Measurements from ENCODE around the gene HTRA2.

Gene HTRA2

DNA sequence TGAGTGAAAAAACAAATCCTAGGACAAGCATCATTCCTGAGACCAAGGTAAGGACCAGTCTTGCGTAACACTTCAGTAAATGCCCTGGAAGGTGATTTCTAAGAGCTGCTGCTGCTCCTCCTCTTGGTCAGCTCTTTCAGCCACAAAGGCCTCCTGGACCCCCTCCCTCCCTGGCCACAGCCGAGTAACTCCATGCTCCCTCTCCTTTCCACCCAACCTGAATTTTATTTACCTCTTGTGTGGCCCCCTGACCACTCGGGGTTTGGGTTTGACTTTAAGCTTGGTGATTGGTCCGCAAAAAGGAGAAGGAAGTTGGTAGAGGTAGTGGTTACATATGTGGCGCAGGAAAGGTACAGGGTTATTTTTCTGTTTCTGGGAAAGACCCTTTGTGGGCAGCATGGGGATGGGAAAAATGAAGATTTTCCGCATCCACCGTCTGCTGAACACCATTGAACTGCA lies 9.2 kb downstream of the HTRA2 start:
- DNase-seq (ENCODE audit: extremely low read depth in 1 of 2, low read depth in 1 of 2) = no peak

DNA sequence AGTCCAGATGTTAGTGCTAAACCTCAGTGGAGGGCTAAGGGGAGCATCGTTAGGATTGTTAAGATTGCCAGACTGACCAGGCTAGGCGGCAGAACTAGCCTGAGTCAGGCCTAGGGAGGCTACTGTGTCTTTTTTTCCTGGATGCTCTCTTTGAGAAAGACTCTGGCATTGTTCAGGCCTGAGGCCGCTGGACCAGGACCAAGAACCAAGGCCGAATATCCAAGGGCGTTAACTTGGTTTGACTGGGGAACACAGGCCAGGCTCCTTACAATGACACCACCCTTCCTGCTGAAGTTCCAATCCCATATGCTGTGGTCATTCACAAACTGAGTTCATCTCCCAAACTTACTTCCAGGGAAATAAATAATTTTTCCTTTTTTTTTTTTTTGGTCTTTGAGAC lies 10.6 kb downstream of the HTRA2 start:
- no peak for DNase-seq (ENCODE audit: extremely low read depth in 1 of 2, low read depth in 1 of 2)

DNA sequence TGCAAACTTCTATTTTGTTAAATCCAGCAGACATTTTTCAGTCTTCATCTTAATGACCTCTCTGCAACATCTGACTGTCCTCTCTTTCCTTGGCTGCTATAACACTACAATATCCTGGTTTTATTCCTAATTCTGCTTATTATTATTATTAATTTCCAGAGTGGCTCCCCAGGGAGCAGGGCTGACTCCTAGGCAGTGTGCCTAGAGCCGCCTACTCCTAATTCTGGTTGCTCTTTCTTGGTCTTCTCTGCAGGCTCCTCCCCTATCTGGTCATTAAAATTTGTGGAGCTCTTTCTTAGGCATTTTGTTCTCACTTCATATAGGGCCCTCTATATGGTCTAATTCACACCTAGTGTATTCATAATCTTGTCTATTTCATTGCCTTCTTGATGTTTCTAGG lies 13.2 kb downstream of the HTRA2 start:
- DNase-seq (ENCODE audit: extremely low read depth in 1 of 2, low read depth in 1 of 2) = no peak

DNA sequence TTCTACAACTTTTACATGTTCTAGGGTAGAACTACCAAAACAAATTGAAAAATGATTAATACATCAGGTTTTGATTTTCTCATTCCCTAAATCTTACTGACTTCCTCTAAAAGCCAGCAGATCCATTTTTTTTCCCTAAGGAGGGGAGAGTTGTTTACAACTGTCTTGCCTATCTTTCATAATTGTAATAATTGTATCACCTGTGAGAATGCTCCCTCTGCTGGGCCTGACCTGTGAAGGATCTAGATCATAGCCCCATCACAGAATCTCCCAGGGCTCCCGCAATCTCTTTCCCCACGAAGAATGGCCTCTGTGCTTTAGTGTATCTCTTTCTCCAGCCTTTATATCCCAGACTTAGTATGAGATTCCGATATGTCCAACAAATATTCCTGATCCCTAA lies 14.9 kb downstream of the HTRA2 start:
- no peak for DNase-seq (ENCODE audit: extremely low read depth in 1 of 2, low read depth in 1 of 2)

DNA sequence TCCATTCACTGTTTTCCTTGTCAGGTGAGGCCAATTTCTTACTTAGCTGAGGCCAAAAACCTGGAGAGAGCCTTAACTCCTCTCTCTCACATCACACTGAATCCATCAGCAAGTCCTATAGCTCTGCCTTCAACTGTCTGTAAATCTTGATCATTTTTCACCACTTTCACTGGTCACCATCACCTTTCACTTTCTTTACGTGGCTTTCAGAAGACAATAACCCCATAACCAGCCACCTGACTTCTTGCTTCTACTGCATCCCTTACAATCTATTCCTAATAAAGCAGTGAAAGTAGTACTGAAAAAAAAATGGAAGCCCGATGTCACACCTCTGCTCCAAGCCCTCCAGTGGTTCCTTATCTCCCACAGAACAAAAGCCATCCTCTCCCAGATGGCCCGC lies 16.3 kb downstream of the HTRA2 start:
- no peak for DNase-seq (ENCODE audit: extremely low read depth in 1 of 2, low read depth in 1 of 2)

DNA sequence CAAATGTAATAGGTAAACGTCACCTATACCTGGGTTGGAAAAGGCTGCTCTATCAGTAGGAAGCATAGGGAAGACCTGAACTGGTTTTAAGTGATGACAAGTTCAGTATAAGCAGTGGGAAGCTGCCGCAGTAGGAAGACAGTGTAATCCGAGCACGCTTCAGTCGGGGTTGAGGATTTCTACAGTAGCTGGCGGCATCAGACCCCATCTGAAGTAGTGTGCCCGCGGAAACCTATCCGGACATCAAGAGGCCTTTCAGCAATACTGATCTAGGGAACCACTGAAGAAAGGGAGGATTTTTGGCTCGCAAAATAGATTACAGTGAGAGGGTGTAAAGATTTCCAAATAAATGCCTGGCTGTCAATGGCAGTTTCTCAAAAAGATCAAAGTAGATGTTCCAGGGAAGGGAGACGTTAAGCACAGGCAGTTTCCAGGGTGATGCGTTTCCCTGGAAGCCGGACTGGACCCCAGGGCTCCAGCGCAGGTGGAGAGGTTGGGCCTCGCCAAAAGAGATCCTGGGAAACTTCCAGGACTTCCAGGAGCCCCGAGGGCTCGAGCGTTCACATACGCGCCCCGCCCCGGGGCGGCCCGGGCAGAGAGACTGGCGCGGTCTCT lies 18.7 kb downstream of the HTRA2 start:
- no peak for DNase-seq (ENCODE audit: extremely low read depth in 1 of 2, low read depth in 1 of 2)

DNA sequence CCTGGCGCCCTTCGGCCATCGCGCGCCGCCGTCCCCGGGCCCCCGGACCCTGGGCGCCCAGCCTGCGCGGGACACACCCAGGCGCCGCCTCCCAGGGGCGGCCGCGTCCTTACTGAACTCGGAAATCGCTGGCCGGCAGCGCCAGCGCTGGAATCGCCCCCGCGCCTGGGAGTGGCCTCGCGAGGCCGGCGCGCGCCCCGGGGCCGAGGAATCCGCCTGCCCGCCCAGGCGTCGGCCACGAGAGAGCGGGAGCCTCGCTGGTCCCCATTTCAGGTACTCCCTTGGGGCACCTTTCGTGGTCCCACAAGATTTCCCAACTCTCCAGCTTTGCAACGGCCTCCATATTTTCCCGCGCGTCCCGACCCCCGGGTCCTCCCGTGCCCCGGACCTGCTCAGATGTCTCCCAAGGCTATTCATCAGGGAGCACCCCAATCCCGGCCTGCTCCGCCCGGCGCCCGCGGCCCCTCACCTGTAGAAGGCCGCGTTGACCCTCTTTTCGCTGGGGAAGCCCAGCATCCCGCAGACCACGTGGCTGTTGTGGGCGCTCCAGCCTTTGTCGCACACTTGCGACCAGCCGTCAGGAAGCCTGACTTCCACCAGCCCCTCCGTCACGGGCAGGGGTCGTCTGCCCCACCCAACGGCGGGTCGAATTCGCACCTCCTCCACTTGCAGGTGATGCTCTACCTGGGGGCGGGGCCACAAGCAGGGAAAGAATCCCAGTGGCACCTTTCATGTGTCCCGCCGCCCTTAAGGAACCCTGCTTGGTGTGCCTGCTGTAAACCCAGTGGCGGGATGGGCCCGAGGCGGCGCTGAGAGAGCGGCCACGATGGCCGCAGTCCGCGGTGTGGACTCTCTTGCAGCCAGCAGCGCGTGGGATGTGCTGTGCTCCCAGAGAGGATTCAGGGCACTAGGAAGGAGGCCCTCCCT lies 19.4 kb downstream of the HTRA2 start:
- no peak for DNase-seq (ENCODE audit: extremely low read depth in 1 of 2, low read depth in 1 of 2)

DNA sequence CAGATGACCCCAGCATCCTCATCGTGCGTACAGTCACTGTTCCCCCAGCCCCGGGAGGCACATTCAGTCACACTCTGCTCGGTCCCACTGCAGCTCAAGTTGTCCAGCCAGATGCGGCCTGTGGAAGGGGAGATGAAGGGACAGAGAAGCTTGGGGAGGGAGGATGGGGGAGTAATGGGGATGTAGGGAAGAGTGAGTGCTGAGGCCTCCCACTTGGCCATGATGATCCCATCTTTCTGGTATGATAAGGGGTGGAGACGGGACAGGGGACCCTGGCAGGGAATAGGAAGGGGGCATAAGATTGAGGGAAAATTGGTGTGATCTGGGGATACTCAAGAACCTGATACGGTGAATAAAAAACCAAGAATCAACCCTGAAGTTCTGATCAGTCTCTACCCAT lies 20.5 kb downstream of the HTRA2 start:
- no peak for DNase-seq (ENCODE audit: extremely low read depth in 1 of 2, low read depth in 1 of 2)

DNA sequence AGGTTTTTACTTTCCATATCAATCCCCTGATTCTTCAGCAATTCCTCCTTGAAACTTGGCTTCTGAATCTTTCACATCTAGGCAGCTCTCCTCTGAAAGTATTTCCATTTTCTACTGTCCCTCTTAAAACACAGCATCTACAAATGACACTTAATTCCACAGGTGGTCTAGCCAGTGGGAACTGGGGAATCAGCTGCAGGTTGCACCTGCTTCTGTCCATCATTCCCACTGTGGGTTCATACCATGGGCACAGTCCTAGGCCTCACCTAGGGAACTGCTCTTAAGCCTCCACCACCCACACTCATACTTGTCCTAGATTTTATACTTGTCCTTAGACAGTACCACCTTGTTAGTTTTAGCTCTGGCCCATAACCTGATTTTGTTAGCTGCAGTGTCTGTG lies 21.8 kb downstream of the HTRA2 start:
- no peak for DNase-seq (ENCODE audit: extremely low read depth in 1 of 2, low read depth in 1 of 2)

DNA sequence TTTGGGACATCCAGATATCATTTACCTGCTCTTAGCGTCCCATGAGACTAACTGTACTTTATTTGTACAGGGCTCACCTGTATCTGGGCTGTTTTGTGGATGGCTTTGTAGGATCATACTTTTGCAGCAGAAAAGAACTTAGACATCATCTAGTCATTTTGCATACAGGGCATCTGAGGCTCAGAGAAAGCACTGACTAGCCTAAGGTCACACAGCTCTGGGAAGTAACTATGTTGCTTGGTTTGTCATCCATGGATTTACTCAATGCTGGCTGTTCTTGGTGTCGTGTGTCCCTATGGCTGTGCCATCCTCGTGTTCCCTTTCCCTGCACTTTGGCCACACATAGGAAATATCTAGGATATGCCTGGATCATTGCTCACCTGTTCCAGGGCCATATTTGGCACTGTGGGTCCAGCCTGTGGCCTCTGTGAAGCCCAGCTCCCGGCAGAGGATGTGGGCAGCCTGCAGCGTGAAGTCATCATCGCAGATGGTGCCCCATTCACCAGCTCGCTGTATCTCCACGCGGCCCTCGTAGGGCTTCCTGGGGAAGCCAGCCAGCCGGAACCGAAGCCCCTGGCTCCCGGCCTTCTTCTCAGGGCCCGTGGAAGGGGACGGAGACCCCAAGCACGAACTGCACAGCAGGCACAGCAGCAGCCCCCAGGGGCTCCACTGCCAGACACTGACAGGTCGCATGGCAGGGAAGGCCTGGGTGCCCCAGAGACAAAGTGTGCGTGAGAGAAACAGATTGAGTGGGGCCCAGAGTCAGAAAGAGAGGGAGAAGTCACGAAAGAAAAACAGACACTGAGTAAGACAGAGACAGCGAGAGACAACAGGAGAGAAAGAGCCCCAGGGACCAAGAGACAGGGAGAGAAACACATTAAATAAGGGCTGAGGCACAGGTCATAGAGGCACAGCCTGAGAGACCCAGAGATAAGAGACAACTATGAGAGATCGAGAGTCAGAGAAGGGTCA lies 22.5 kb downstream of the HTRA2 start:
- no peak for DNase-seq (ENCODE audit: extremely low read depth in 1 of 2, low read depth in 1 of 2)

DNA sequence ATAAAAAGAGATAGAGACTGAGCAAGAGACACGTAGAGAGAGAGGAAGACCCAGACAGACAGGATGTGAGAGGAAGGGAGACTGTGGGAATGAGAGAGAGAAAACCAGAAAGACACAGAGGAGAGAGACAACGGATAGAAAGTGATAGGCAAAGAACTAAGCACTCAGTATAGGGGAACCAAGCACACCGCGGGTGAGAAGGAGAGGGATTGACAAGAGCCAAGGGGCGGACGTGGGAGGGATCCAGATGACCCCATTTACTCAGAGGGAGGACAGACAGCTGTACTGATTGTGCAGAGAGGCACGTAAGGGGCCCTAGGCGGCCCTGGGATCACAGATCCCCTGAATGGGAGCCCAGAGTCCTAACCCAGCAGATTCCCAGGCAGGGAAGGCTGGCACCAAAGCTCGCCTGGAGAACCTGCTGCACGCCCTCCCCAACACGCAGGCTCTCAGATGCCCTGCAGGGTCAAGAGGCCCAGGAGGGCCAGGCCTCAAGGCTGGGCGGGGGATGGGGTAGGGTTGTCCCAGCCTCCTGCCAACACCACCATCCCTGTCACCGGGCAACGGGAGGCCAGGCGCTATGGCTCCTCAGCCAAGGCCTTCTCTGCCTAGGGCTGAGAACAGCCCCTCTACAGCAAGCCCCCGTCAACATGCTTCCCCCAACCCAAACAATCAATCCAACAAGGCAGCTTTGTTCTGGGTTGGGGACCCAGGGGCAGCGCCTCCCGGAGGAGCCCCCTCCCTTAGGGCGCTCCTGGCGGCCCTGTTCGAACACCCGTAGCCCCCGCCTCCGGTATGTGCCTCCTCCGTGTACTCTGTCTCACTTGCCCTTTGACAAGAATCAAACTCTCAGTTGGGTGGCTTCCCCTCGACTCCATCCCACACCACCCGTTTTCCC lies 23.4 kb downstream of the HTRA2 start:
- no peak for DNase-seq (ENCODE audit: extremely low read depth in 1 of 2, low read depth in 1 of 2)

DNA sequence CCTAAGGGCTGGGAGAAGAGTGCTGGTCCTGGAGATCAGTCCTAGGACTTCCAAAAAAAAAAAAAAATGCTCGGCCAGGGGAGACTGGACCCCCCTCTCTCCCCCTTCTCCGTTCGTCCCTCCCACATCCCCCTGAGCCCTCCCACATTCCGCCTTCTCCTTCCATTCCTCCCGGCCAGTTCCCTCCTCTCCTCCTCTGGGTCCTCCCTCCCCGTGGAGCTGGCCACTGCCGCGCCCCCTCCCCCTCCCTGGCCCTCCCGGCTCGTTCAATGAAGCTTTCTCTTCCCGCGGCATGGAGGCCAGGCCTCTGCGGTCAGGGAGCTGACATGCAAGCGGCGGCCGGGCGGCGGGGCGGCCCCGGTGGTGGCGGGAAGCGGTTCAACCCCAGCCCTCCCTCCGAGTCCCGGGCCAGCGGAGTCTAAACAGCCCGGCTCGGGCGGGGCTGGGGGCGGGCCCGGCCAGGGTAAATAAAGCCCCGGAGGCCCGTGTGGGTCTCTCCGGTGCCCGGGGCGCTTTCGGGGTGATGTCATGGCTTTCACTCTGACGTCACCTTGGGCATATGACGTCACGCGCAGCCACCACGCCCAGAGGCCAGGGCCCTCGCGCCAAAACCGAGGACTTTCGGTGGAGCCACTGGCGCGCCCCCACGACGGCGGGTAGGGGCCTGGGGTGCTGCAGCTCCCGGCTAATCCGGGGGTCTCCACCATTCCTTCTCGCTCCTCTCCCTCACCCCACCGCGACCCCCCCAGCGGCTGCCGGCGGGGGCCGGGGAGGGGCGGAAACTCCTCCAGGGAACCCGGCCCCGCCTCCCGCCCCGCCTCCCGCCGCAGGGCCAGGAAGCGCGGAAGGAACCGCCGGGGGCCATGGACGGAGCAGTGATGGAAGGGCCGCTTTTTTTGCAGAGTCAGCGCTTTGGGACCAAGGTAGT lies 24.4 kb downstream of the HTRA2 start, which contains the start of the genes DOK1 and LOXL3:
Gene DOK1, plus strand, starts transcription at position 829 of the 928 bp plus-strand sequence. Its CDS starts 35 bp downstream, at position 864.
Gene LOXL3, minus strand, starts transcription at position 51 of the 928 bp plus-strand sequence. CDS start 1,308 bp downstream, outside the sequence.
- peak; percentile 36 to 78 for DNase-seq (ENCODE audit: extremely low read depth in 1 of 2, low read depth in 1 of 2)

DNA sequence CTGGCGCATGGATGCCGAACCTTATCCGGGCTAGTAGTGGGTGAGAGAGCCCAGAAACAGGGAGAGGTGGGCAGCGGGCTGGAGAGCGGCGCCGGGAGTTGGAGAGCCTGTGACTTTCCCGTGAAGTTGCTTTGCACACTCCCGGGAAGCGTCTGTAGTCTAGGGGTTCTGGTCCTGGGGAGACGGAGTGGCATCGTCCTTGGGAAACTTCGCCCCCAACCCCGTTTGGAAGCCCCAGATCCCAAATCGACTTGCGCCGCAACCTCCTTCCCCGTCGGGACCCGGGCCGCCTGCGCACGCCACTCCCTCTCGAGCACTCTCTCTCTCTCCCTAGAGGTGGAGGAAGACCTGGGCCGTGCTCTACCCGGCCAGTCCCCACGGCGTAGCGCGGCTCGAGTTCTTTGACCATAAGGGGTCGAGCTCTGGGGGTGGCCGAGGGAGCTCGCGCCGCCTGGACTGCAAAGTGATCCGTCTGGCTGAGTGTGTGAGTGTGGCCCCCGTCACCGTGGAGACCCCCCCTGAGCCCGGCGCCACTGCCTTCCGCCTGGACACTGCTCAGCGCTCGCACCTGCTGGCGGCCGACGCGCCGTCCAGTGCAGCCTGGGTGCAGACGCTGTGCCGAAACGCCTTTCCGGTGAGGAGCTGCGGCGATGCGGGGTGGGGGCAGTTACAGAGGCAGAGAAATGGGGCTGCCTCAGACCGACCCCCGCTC lies 25.2 kb downstream of the HTRA2 start:
- DNase-seq (ENCODE audit: extremely low read depth in 1 of 2, low read depth in 1 of 2) = no peak

DNA sequence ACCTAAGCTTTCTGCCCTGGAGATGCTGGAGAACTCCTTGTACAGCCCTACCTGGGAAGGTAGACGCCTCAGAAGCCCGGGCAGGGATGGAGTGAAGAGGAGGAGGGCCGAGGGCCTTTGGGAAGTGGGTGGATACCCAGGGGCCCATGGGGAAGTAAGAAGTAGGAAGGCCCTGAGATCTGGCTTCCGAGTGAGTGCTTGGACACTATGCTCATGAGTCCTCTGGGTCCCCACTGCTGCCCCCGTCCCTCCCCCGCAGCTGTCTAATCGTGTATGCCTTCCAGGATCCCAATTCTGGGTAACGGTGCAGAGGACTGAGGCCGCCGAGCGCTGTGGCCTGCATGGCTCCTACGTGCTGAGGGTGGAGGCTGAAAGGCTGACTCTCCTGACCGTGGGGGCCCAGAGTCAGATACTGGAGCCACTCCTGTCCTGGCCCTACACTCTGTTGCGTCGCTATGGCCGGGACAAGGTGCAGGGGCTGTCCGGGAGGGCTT lies 25.9 kb downstream of the HTRA2 start:
- DNase-seq (ENCODE audit: extremely low read depth in 1 of 2, low read depth in 1 of 2) = no peak

DNA sequence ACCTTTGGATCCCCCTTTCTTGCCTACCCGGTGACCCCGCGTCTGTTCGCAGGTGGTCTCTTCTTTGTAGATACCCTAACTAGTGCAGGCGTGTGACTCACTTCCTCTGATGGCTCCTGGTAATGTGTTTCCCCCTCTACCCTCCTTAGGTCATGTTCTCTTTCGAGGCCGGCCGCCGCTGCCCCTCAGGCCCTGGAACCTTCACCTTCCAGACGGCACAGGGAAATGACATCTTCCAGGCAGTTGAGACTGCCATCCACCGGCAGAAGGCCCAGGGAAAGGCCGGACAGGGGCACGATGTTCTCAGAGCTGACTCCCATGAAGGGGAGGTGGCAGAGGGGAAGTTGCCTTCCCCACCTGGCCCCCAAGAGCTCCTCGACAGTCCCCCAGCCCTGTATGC lies 26.4 kb downstream of the HTRA2 start:
- DNase-seq (ENCODE audit: extremely low read depth in 1 of 2, low read depth in 1 of 2) = no peak

DNA sequence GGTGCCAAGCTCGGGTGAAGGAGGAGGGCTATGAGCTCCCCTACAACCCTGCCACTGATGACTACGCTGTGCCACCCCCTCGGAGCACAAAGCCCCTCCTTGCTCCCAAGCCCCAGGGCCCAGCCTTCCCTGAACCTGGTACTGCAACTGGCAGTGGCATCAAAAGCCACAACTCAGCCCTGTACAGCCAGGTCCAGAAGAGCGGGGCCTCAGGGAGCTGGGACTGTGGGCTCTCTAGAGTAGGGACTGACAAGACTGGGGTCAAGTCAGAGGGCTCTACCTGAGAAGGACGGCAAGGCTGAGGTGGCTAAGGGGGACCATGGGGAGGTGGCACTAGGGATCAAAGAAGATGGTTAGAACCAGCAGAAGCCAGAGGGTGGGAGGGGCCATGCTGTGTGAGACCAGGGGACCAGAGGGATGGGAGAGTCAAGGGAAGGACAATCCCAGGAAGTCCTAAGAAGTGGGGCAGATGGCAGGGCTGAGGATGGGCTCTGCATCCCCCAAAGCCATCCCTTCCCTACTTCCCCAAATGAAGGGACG lies 27.2 kb downstream of the HTRA2 start:
- DNase-seq (ENCODE audit: extremely low read depth in 1 of 2, low read depth in 1 of 2) = no peak

DNA sequence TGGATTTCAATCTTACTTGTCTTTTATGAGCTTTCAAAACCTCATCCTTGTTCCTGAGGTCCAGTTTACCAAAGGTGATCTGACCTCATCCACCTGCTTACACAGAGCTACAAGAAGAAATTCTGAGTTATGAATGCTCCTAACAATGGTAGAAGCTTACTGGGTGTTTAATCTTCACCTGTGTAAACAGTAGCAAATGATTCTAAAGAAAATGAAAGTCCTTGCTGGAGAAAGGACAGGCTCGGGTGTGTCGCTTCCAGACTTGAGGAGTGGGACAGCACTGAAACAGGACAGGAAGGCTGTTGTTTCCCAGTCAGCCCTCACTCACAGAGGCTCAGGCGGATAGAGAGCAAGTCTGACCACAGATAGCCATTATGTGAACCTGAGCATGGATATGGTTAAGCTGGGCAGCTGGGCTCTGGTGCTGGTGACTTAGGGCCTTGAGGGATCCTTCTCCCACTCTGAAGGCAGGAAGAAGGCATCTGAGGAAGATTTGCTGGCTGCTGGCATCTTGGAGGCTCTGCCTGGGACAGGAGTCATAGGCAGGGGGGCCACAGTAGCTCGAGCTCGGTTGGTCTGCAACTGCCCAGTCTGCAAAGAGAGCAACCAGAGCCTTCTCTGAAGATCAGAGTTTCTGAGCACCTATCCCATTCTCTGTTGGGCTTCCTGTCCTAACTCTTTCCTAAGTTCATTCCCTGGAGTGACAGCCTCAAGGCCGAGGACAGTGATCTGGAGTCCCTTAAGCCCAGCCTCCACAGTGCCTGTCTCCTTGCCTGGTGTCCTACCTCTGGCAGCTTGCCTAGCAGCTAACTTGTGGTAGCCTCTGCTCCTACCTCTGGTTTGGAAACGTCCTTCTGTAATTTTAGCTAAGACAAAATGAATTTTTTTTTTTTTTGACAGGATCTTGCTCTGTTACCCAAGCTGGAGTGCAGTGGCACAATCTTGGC lies 28.8 kb downstream of the HTRA2 start:
- no peak for DNase-seq (ENCODE audit: extremely low read depth in 1 of 2, low read depth in 1 of 2)

All from activated CD8-positive, alpha-beta memory T cell treated with anti-CD3 and anti-CD28 coated beads for 1 hour (primary cell).